ENCODE measurements around the gene ZMAT5. TPM values are rescaled to one million over a fixed set of nuclear protein-coding genes. Genes with fewer than 3 reads are reported as not detected.

The ZMAT5 gene
- total and polyA plus RNA-seq, 2 of the 13 experiments (the other 11 are each of a cell fraction or from before 2014, with no cell fraction given), result 20.7 to 27.8 TPM

- TF ChIP-seq ATF6 (CRISPR knock-in tag; conservative IDR thresholded peaks at IDR 0.05) (no peak), ZNF660 (CRISPR knock-in tag; IDR thresholded peaks at IDR 0.05; ENCODE audit: borderline replicate concordance, low read depth) (no peak), ZNF788 (CRISPR knock-in tag; IDR thresholded peaks at IDR 0.05; ENCODE audit: borderline replicate concordance) (peak; percentile 70; the same call in 1 of the 2 replicates), MED1 (CRISPR knock-in tag; IDR thresholded peaks at IDR 0.05) (no peak), HNF4A (CRISPR knock-in tag; IDR thresholded peaks at IDR 0.05) (peak; percentile 49), ZNF609 (CRISPR knock-in tag; IDR thresholded peaks at IDR 0.05; ENCODE audit: borderline replicate concordance) (no peak), ZNF329 (CRISPR knock-in tag; IDR thresholded peaks at IDR 0.05; ENCODE audit: low read depth) (no peak), TCF7L2 (IDR thresholded peaks at IDR 0.05; ENCODE audit: low read depth, low read length) (no peak), ZNF605 (CRISPR knock-in tag; IDR thresholded peaks at IDR 0.05) (peak; percentile 65; the same call in 1 of the 2 replicates), HOXD1 (CRISPR knock-in tag; IDR thresholded peaks at IDR 0.05) (peak; percentile 100), SMARCC2 (IDR thresholded peaks at IDR 0.05) (no peak), HNRNPLL (IDR thresholded peaks at IDR 0.05; ENCODE audit: low read depth, low read length, poor library complexity, severe bottlenecking) (no peak), ZNF331 (CRISPR knock-in tag; IDR thresholded peaks at IDR 0.05) (no peak), ZNF501 (CRISPR knock-in tag; IDR thresholded peaks at IDR 0.05) (peak; percentile 55; the same call in 1 of the 2 replicates), WIZ (CRISPR knock-in tag; IDR thresholded peaks at IDR 0.05) (no peak), ZXDC (CRISPR knock-in tag; IDR thresholded peaks at IDR 0.05) (no peak), GPN1 (CRISPR knock-in tag; IDR thresholded peaks at IDR 0.05; ENCODE audit: borderline replicate concordance) (no peak)
Observed at GRCh38 chr22:29782061-29782845, 15.4 kb upstream of the ZMAT5 start (continued).
